NT2/D1 (cell line): ENCODE measurements around the gene PDSS1.
A peak's percentile ranks its signal among the peaks of the same experiment; 100 is the strongest.

ENCODE experiments used
- DNase-seq: peaks from one replicate; pipeline ENCODE4 v3.0.0-alpha.2; 2011; ENCODE audit warnings: low read depth, low spot score
- H3K27me3 ChIP-seq: 2 replicates; pipeline ENCODE4 v1.6.0; 2011; ENCODE audit warnings: mild to moderate bottlenecking; ENCODE audit not compliant: insufficient read length, insufficient read depth
- H3K36me3 ChIP-seq: 2 replicates; pipeline ENCODE4 v1.6.1; 2011; ENCODE audit warnings: mild to moderate bottlenecking, low read length, mixed read lengths; ENCODE audit not compliant: insufficient read depth, insufficient read length
- H3K4me1 ChIP-seq: 2 replicates; pipeline ENCODE4 v1.5.1; 2011; ENCODE audit not compliant: insufficient read depth, insufficient read length
- H3K4me3 ChIP-seq: 2 replicates; pipeline ENCODE4 v1.5.1; 2011; ENCODE audit warnings: low read depth; ENCODE audit not compliant: insufficient read length
- H3K9ac ChIP-seq: 2 replicates; pipeline ENCODE4 v1.6.0; 2011; ENCODE audit warnings: low read depth; ENCODE audit not compliant: insufficient read length
- H3K9me3 ChIP-seq: 2 replicates; pipeline ENCODE4 v1.5.1; 2011; ENCODE audit warnings: mild to moderate bottlenecking, low read length; ENCODE audit not compliant: insufficient read depth
- SUZ12 ChIP-seq: IDR thresholded peaks from 2 replicates; pipeline ENCODE4 v1.6.1; 2011; ENCODE audit not compliant: insufficient read length, insufficient read depth; ENCODE audit errors: extremely low read depth
- YY1 ChIP-seq: IDR thresholded peaks from 2 replicates; pipeline ENCODE4 v1.6.1; 2011; ENCODE audit not compliant: insufficient read length, insufficient read depth
- ZNF274 ChIP-seq: IDR thresholded peaks from 2 replicates; pipeline ENCODE4 v1.6.1; 2011; ENCODE audit warnings: mild to moderate bottlenecking, low read depth, low read length

The PDSS1 gene

GRCh38 chr10:26730552-26730951, 33.1 kb downstream of the PDSS1 start:
- no peaks in the 10 kb centered on the region for H3K9me3 ChIP-seq
- H3K9ac ChIP-seq, result no peak overlapping the region
- peaks cover 8% of the 10 kb centered on the region for H3K4me1 ChIP-seq
- TF ChIP-seq SUZ12 (no peak), ZNF274 (no peak), YY1 (no peak)
- DNase-seq, result no peak
- H3K36me3 ChIP-seq, result peaks cover 83% of the 10 kb centered on the region
- H3K4me3 ChIP-seq, result no peak overlapping the region
- H3K27me3 ChIP-seq, result no peaks in the 10 kb centered on the region

- H3K9ac ChIP-seq, result no peak overlapping the region
- TF ChIP-seq YY1 (no peak), ZNF274 (no peak), SUZ12 (no peak)
- H3K4me3 ChIP-seq, result no peak overlapping the region
- peaks cover 8% of the 10 kb centered on the region for H3K4me1 ChIP-seq
- no peaks in the 10 kb centered on the region for H3K27me3 ChIP-seq
- peak; percentile 15 for DNase-seq
- H3K36me3 ChIP-seq, result peaks cover 92% of the 10 kb centered on the region
- H3K9me3 ChIP-seq, result no peaks in the 10 kb centered on the region
These were observed 36.5 kb downstream of the PDSS1 start for GRCh38 chr10:26733750-26734568.

- H3K4me3 ChIP-seq, result no peak overlapping the region
- DNase-seq, result no peak
- H3K4me1 ChIP-seq, result peaks cover 8% of the 10 kb centered on the region
- no peaks in the 10 kb centered on the region for H3K27me3 ChIP-seq
- TF ChIP-seq ZNF274 (no peak), YY1 (no peak), SUZ12 (no peak)
- no peak overlapping the region for H3K9ac ChIP-seq
- H3K36me3 ChIP-seq, result peaks cover 96% of the 10 kb centered on the region
- H3K9me3 ChIP-seq, result no peaks in the 10 kb centered on the region
These were observed 37.9 kb downstream of the PDSS1 start for GRCh38 chr10:26735435-26735834.

GRCh38 chr10:26737730-26738129, 40.2 kb downstream of the PDSS1 start:
- TF ChIP-seq YY1 (no peak), SUZ12 (no peak), ZNF274 (no peak)
- H3K36me3 ChIP-seq, result peaks cover 93% of the 10 kb centered on the region
- no peaks in the 10 kb centered on the region for H3K27me3 ChIP-seq
- H3K9me3 ChIP-seq, result no peaks in the 10 kb centered on the region
- H3K9ac ChIP-seq, result no peak overlapping the region
- peaks cover 8% of the 10 kb centered on the region for H3K4me1 ChIP-seq
- DNase-seq, result no peak
- H3K4me3 ChIP-seq, result no peak overlapping the region

GRCh38 chr10:26738301-26738911, 40.9 kb downstream of the PDSS1 start:
- no peak overlapping the region for H3K9ac ChIP-seq

GRCh38 chr10:26739071-26739631, 41.6 kb downstream of the PDSS1 start:
- no peak overlapping the region for H3K4me3 ChIP-seq
- peaks cover 92% of the 10 kb centered on the region for H3K36me3 ChIP-seq
- no peaks in the 10 kb centered on the region for H3K27me3 ChIP-seq
- H3K9me3 ChIP-seq, result no peaks in the 10 kb centered on the region
- H3K9ac ChIP-seq, result no peak overlapping the region
- no peaks in the 10 kb centered on the region for H3K4me1 ChIP-seq
- TF ChIP-seq SUZ12 (no peak), YY1 (no peak), ZNF274 (no peak)
- DNase-seq, result no peak

More at GRCh38 chr10:26738301-26738911, 40.9 kb downstream of the PDSS1 start:
- Histone ChIP-seq H3K9me3 (no peaks in the 10 kb centered on the region), H3K4me1 (peaks cover 5% of the 10 kb centered on the region), H3K36me3 (peaks cover 93% of the 10 kb centered on the region), H3K4me3 (no peak overlapping the region), H3K27me3 (no peaks in the 10 kb centered on the region)
- DNase-seq, result no peak
- TF ChIP-seq SUZ12 (no peak), ZNF274 (no peak), YY1 (no peak)

GRCh38 chr10:26741368-26741767, 43.9 kb downstream of the PDSS1 start:
- DNase-seq, result no peak
- no peak overlapping the region for H3K4me3 ChIP-seq
- H3K4me1 ChIP-seq, result no peaks in the 10 kb centered on the region
- H3K9ac ChIP-seq, result no peak overlapping the region
- no peaks in the 10 kb centered on the region for H3K27me3 ChIP-seq
- H3K9me3 ChIP-seq, result no peaks in the 10 kb centered on the region
- TF ChIP-seq SUZ12, result no peak
- TF ChIP-seq ZNF274, result no peak
- no peak for TF ChIP-seq YY1
- peaks cover 82% of the 10 kb centered on the region for H3K36me3 ChIP-seq
